DND-41 (cell line): Measurements from ENCODE around the gene AVPI1.

Experiments used
- EZH2 ChIP-seq: IDR thresholded peaks from 3 replicates; pipeline ENCODE4 v1.6.1; 2012; ENCODE audit warnings: borderline replicate concordance, low read depth, mild to moderate bottlenecking, moderate library complexity, low read length, inconsistent platforms; ENCODE audit not compliant: severe bottlenecking
- TF ChIP-seq, protein P1 (sequence below): IDR thresholded peaks from 2 replicates; pipeline ENCODE4 v1.5.1; 2012; ENCODE audit warnings: borderline replicate concordance, low read length, moderate library complexity, mild to moderate bottlenecking; ENCODE audit not compliant: poor library complexity, severe bottlenecking; ENCODE audit errors: extremely low read depth

DNA sequence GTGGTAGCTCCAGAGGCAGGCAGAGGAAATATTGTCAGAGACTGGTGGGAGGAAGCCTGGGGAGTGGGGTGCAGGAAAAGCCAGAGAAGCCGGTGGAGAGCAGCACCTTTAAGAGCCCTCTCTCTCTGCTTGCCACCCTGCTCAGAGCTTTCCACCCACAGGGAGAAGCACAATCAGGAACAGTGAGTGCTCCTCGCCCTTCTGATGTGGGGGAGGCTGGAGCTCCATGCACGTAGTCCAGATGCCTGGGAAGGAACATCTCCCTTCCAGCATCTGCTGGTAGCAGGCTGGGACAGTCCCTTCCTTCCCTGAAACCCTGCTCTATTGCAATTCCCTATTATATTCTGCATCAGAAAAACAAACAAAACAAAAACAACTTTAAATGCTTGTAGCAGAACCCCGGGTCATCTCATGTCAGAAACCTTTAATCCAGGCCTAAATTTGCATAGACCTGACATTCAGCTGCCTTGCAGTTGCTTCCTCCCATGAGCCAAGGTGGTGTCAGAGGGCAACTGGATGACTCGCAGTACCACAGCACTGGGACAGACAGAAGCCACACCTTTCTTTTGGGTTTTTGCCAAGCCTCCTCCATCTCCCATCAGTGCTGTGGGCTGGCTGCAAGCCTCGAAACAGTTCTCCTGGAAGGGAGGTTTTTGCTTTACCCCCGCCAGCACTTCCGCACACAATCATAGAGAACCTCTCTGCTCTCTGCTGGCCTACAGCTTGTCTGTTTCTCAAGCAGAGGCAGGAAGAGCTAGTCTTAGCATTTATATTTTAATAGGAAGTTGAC, 13.1 kb downstream of the AVPI1 start:
- TF ChIP-seq, protein P1, sequence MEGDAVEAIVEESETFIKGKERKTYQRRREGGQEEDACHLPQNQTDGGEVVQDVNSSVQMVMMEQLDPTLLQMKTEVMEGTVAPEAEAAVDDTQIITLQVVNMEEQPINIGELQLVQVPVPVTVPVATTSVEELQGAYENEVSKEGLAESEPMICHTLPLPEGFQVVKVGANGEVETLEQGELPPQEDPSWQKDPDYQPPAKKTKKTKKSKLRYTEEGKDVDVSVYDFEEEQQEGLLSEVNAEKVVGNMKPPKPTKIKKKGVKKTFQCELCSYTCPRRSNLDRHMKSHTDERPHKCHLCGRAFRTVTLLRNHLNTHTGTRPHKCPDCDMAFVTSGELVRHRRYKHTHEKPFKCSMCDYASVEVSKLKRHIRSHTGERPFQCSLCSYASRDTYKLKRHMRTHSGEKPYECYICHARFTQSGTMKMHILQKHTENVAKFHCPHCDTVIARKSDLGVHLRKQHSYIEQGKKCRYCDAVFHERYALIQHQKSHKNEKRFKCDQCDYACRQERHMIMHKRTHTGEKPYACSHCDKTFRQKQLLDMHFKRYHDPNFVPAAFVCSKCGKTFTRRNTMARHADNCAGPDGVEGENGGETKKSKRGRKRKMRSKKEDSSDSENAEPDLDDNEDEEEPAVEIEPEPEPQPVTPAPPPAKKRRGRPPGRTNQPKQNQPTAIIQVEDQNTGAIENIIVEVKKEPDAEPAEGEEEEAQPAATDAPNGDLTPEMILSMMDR = no peak
- TF ChIP-seq EZH2 = no peak
